ENCODE measurements around the gene KCNK1.

GRCh38 chr1:233673261-233673946 is 59.5 kb downstream of the KCNK1 start:
- TF ChIP-seq CTCF (IDR thresholded peaks at IDR 0.05) (no peak), POLR2AphosphoS5 (IDR thresholded peaks at IDR 0.05; ENCODE audit: low read depth, low read length) (no peak), TCF7L2 (IDR thresholded peaks at IDR 0.05; ENCODE audit: low read depth, low read length) (no peak), SIN3A (IDR thresholded peaks at IDR 0.05; ENCODE audit: borderline replicate concordance, insufficient read depth, low read depth, low read length) (no peak), REST (IDR thresholded peaks at IDR 0.05; ENCODE audit: insufficient read depth in 1 of 2, low read depth in 2 of 2, low read length in 1 of 2) (no peak)

All from Panc1 (cell line).